Loucy (cell line): Measurements from ENCODE around the gene CDH22.

Source experiments
- EZH2phosphoT487 ChIP-seq: fragments of 200-600 bp; IDR thresholded peaks from 2 replicates; pipeline ENCODE4 v1.6.1; 2018; ENCODE audit warnings: antibody characterized with exemption, mild to moderate bottlenecking, moderate library complexity, borderline replicate concordance
- TF ChIP-seq, protein P1 (sequence below): fragments of 200-600 bp; sonication (generic); conservative IDR thresholded peaks from 2 replicates; pipeline ENCODE4 v1.5.1; 2014; ENCODE audit warnings: mild to moderate bottlenecking, antibody characterized with exemption, low read length

DNA sequence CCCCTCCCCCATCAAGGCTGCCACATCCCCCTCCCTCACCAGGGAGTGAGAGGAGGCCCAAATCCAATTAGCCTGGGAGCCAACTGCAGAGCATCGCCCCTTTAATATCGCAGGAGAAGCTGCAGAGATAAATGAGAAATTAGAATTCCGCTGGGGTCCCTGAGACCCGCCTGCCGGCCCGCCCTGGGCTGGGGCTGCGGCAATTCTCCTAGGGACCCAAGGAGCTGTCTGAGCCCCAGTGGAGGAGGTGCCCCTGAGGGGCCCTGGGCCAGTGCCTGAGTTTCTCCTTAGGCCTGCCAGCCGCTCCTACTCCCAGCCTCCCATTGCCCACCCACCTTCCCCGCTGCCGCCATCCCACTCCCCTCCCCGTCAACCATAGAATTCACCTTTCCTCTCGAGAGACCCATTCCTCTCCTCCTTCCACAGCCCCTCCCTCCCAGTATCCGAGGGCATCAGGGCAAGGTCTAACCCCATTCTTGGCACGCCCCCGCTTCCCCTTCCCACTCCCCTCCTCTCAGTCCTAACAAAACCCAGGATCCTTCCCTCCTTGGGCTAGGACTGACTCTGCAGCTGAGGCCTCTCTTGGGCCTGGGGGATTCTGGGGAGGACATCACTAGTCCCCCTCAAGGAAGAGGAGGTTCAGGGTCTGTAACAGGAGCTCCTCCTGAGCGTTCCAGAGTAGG, 20.0 kb upstream of the CDH22 start:
- TF ChIP-seq, protein P1, sequence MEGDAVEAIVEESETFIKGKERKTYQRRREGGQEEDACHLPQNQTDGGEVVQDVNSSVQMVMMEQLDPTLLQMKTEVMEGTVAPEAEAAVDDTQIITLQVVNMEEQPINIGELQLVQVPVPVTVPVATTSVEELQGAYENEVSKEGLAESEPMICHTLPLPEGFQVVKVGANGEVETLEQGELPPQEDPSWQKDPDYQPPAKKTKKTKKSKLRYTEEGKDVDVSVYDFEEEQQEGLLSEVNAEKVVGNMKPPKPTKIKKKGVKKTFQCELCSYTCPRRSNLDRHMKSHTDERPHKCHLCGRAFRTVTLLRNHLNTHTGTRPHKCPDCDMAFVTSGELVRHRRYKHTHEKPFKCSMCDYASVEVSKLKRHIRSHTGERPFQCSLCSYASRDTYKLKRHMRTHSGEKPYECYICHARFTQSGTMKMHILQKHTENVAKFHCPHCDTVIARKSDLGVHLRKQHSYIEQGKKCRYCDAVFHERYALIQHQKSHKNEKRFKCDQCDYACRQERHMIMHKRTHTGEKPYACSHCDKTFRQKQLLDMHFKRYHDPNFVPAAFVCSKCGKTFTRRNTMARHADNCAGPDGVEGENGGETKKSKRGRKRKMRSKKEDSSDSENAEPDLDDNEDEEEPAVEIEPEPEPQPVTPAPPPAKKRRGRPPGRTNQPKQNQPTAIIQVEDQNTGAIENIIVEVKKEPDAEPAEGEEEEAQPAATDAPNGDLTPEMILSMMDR, result no peak
- TF ChIP-seq EZH2phosphoT487, result no peak
